ENCODE measurements around the gene TRIM54. TPM values are rescaled to one million over a fixed set of nuclear protein-coding genes. Genes with fewer than 3 reads are reported as not detected.

TRIM54 gene
- total RNA-seq, 1 experiment from 2014 or later: 3.3 TPM

- TF ChIP-seq, protein P1, sequence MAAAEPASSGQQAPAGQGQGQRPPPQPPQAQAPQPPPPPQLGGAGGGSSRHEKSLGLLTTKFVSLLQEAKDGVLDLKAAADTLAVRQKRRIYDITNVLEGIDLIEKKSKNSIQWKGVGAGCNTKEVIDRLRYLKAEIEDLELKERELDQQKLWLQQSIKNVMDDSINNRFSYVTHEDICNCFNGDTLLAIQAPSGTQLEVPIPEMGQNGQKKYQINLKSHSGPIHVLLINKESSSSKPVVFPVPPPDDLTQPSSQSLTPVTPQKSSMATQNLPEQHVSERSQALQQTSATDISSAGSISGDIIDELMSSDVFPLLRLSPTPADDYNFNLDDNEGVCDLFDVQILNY (CRISPR knock-in tag; IDR thresholded peaks at IDR 0.05): no peak
Observed at GRCh38 chr2:27288610-27289009, 6.4 kb downstream of the TRIM54 start (continued).

DNA sequence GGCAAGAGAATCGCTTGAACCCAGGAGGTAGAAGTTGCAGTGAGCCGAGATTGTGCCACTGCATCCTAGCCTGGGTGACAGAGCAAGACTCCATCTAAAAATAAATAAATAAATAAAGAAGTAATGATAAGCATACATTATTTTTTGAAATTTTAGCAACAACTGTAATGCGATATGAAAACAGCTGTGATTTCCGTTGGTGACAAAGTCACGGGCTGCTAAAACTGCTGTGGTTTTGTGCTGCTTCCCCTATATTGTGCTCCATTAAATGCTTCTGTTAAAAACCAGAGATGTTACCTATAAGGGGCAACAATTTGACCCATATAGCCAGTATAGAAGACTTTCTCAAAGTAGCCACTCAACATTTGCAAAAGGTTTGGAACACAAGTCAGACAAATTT, 8.3 kb downstream of the TRIM54 start:
- no peak for ATAC-seq
- Mint-ChIP-seq H3K4me1 (peaks cover 28% of the 10 kb centered on the region), H3K4me3 (no peak overlapping the region), H3K27ac (no peak overlapping the region), H3K27me3 (ENCODE audit: low read depth) (no peaks in the 10 kb centered on the region), H3K36me3 (no peaks in the 10 kb centered on the region), H3K9me3 (no peaks in the 10 kb centered on the region)
- TF ChIP-seq NFYB (CRISPR knock-in tag; conservative IDR thresholded peaks at IDR 0.05; ENCODE audit: low read depth): no peak
- TF ChIP-seq, protein P2, sequence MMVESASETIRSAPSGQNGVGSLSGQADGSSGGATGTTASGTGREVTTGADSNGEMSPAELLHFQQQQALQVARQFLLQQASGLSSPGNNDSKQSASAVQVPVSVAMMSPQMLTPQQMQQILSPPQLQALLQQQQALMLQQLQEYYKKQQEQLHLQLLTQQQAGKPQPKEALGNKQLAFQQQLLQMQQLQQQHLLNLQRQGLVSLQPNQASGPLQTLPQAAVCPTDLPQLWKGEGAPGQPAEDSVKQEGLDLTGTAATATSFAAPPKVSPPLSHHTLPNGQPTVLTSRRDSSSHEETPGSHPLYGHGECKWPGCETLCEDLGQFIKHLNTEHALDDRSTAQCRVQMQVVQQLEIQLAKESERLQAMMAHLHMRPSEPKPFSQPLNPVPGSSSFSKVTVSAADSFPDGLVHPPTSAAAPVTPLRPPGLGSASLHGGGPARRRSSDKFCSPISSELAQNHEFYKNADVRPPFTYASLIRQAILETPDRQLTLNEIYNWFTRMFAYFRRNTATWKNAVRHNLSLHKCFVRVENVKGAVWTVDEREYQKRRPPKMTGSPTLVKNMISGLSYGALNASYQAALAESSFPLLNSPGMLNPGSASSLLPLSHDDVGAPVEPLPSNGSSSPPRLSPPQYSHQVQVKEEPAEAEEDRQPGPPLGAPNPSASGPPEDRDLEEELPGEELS (CRISPR knock-in tag; IDR thresholded peaks at IDR 0.05): no peak
- no peak for TF ChIP-seq ZNF532 (CRISPR knock-in tag; IDR thresholded peaks at IDR 0.05; ENCODE audit: borderline replicate concordance)
- POLR2A ChIA-PET: no interaction called here
- CTCF ChIA-PET: interaction anchor here (1.5 to 7.9 kb wide), 4 partner anchors 10 to 274 kb away, joined by 9 to 153 read pairs (median 11); partner anchors contain the start of genes KHK, TRIM54 and UCN
- no peak for DNase-seq (ENCODE audit: low spot score)

DNA sequence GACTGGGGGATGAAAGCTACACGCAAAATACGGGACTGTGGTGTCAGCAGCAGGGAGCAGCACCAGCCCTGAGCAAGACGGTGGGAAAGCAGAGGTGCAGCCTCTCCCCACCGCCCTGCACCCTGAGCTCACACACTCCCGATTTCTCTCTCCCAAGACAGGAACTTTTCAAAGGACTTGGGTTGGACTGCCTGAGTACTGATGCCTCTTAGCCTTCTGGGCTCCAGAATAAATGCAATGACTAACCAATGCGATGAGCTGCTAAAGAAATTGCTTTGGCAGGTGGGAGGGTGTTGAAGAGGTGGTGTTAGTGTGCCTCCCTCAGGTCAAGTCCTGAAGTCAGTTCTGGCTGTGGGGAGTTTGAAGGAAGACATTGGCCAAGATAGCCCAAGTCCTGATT, 9.6 kb downstream of the TRIM54 start:
- no peaks in the 10 kb centered on the region for H3K9me3 Mint-ChIP-seq
- no peak for TF ChIP-seq JAZF1 (CRISPR knock-in tag; IDR thresholded peaks at IDR 0.05)
- TF ChIP-seq, protein P3, sequence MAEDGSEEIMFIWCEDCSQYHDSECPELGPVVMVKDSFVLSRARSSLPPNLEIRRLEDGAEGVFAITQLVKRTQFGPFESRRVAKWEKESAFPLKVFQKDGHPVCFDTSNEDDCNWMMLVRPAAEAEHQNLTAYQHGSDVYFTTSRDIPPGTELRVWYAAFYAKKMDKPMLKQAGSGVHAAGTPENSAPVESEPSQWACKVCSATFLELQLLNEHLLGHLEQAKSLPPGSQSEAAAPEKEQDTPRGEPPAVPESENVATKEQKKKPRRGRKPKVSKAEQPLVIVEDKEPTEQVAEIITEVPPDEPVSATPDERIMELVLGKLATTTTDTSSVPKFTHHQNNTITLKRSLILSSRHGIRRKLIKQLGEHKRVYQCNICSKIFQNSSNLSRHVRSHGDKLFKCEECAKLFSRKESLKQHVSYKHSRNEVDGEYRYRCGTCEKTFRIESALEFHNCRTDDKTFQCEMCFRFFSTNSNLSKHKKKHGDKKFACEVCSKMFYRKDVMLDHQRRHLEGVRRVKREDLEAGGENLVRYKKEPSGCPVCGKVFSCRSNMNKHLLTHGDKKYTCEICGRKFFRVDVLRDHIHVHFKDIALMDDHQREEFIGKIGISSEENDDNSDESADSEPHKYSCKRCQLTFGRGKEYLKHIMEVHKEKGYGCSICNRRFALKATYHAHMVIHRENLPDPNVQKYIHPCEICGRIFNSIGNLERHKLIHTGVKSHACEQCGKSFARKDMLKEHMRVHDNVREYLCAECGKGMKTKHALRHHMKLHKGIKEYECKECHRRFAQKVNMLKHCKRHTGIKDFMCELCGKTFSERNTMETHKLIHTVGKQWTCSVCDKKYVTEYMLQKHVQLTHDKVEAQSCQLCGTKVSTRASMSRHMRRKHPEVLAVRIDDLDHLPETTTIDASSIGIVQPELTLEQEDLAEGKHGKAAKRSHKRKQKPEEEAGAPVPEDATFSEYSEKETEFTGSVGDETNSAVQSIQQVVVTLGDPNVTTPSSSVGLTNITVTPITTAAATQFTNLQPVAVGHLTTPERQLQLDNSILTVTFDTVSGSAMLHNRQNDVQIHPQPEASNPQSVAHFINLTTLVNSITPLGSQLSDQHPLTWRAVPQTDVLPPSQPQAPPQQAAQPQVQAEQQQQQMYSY (CRISPR knock-in tag; IDR thresholded peaks at IDR 0.05): peak; percentile 42; the same call in 1 of the 2 replicates
- no peaks in the 10 kb centered on the region for H3K36me3 Mint-ChIP-seq
- ChIA-PET CTCF (interaction anchor here (0.6 to 7.9 kb wide), 33 partner anchors 11 to 330 kb away, joined by 3 to 153 read pairs (median 5); partner anchors contain the start of genes ATRAID, KHK, PREB and SLC30A3), POLR2A (interaction anchor here (0.6 to 1.5 kb wide), 6 partner anchors 10 to 209 kb away, joined by 3 to 6 read pairs (median 3); partner anchors contain the start of gene TRIM54)
- DNase-seq (ENCODE audit: low spot score) (peak; percentile 35), ATAC-seq (peak; percentile 95)
- no peaks in the 10 kb centered on the region for H3K27me3 Mint-ChIP-seq (ENCODE audit: low read depth)
- H3K4me3 Mint-ChIP-seq: peak overlapping the region; percentile 29
- H3K27ac Mint-ChIP-seq: no peak overlapping the region
- peaks cover 18% of the 10 kb centered on the region for H3K4me1 Mint-ChIP-seq

DNA sequence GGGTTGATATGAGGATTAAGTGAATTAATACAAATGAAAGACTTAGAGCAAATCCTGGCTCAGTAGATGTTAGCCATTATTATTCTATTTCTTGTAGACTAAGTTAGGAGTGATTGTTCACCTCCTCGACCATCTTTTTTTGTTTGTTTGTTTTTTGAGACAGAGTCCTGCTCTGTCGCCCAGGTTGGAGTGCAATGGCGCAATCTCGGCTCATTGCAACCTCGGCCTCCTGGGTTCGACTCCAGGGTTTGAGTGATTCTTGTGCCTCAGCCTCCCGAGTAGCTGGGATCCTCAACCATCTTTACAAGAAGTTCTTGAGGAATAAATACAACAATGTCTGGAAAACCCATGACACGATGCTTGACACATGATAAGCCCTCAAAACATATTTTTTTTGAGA, 12.7 kb downstream of the TRIM54 start:
- no peaks in the 10 kb centered on the region for H3K36me3 Mint-ChIP-seq
- no peak overlapping the region for H3K27ac Mint-ChIP-seq
- no peaks in the 10 kb centered on the region for H3K27me3 Mint-ChIP-seq (ENCODE audit: low read depth)
- ATAC-seq (no peak), DNase-seq (ENCODE audit: low spot score) (no peak)
- H3K4me1 Mint-ChIP-seq: peaks cover 12% of the 10 kb centered on the region
- ChIA-PET CTCF (interaction anchor here (0.6 to 7.9 kb wide), 4 partner anchors 8 to 46 kb away, joined by 3 to 153 read pairs (median 46); partner anchors contain the start of gene TRIM54), POLR2A (interaction anchor here (0.6 kb wide), 1 partner anchor 23 kb away, joined by 4 read pairs; no protein-coding TSS in a partner anchor)
- H3K9me3 Mint-ChIP-seq: no peaks in the 10 kb centered on the region
- H3K4me3 Mint-ChIP-seq: no peak overlapping the region
- TF ChIP-seq, protein P4, sequence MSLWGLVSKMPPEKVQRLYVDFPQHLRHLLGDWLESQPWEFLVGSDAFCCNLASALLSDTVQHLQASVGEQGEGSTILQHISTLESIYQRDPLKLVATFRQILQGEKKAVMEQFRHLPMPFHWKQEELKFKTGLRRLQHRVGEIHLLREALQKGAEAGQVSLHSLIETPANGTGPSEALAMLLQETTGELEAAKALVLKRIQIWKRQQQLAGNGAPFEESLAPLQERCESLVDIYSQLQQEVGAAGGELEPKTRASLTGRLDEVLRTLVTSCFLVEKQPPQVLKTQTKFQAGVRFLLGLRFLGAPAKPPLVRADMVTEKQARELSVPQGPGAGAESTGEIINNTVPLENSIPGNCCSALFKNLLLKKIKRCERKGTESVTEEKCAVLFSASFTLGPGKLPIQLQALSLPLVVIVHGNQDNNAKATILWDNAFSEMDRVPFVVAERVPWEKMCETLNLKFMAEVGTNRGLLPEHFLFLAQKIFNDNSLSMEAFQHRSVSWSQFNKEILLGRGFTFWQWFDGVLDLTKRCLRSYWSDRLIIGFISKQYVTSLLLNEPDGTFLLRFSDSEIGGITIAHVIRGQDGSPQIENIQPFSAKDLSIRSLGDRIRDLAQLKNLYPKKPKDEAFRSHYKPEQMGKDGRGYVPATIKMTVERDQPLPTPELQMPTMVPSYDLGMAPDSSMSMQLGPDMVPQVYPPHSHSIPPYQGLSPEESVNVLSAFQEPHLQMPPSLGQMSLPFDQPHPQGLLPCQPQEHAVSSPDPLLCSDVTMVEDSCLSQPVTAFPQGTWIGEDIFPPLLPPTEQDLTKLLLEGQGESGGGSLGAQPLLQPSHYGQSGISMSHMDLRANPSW (CRISPR knock-in tag; conservative IDR thresholded peaks at IDR 0.05; ENCODE audit: low read depth): no peak
- no peak for TF ChIP-seq NR2C2 (CRISPR knock-in tag; IDR thresholded peaks at IDR 0.05)
- no peak for TF ChIP-seq MLX (CRISPR knock-in tag; IDR thresholded peaks at IDR 0.05)
- TF ChIP-seq CDX4 (CRISPR knock-in tag; IDR thresholded peaks at IDR 0.05; ENCODE audit: borderline replicate concordance): no peak
- no peak for TF ChIP-seq MYBL2 (CRISPR knock-in tag; IDR thresholded peaks at IDR 0.05)
